Breast epithelium (tissue), 4 donors: Measurements from ENCODE around the gene BST1. TPM values are rescaled to one million over a fixed set of nuclear protein-coding genes. Genes with fewer than 3 reads are reported as not detected.

Experiments used
- DNase-seq, 2 donors: peaks; one replicate each; pipeline ENCODE4 v3.0.0-alpha.2; 2019; ENCODE audit warnings: low spot score in 2 of 2
- H3K27ac ChIP-seq, 2 donors: fragments of 200-600 bp; sonication (generic) in 1 of 2; one replicate each; pipeline ENCODE4 v1.5.1; 2016 to 2019; ENCODE audit warnings: mild to moderate bottlenecking in 1 of 2
- H3K27me3 ChIP-seq, 2 donors: fragments of 200-600 bp; sonication (generic) in 1 of 2; one replicate each; pipeline versions ENCODE4 v1.5.1 to v1.6.0; 2017 to 2019; ENCODE audit warnings: control low read depth in 1 of 2, mild to moderate bottlenecking in 1 of 2
- H3K36me3 ChIP-seq: fragments of 200-600 bp; one replicate; pipeline ENCODE4 v1.5.1; 2019
- H3K4me1 ChIP-seq, 2 donors: fragments of 200-600 bp; sonication (generic); one replicate each; pipeline ENCODE4 v1.5.1; 2016 to 2019; ENCODE audit warnings: control low read depth in 1 of 2
- H3K4me3 ChIP-seq, 3 donors: fragments of 200-600 bp; sonication (generic); 1 replicate in 2 of 3; 2 replicates in 1 of 3; pipeline ENCODE4 v1.5.1; 2016 to 2019; ENCODE audit warnings: mild to moderate bottlenecking in 3 of 3, moderate library complexity in 2 of 3
- H3K9me3 ChIP-seq, 2 donors: fragments of 200-600 bp; sonication (generic) in 1 of 2; one replicate each; pipeline ENCODE4 v1.5.1; 2016 to 2019; ENCODE audit warnings: control low read depth in 1 of 2
- POLR2A ChIP-seq: fragments of 450-650 bp; IDR thresholded peaks from one replicate; pipeline ENCODE4 v1.6.1; 2016; ENCODE audit warnings: antibody characterized with exemption, mild to moderate bottlenecking, moderate library complexity
- POLR2AphosphoS5 ChIP-seq, 3 donors: sonication (generic); formaldehyde crosslinking; IDR thresholded peaks; one replicate each; pipeline ENCODE4 v1.6.1; 2017; ENCODE audit warnings: antibody characterized with exemption in 3 of 3
- intact Hi-C: fragments of 100-400 bp; cut with DNase I; formaldehyde crosslinking; loops from one replicate; pipeline ENCODE4 v1.15.1; 2023; ENCODE audit warnings: low total_unique reads
- total RNA-seq, 3 donors: library from RNA; depleted of rRNA; stranded (reverse); fragments of >200 nt; gene quantifications; one replicate each; pipeline ENCODE4 v1.1.0, GENCODE V29; 2016
- TF ChIP-seq, protein P1 (sequence below), 3 donors: fragments of 450-650 bp; IDR thresholded peaks; one replicate each; pipeline ENCODE4 v1.5.1; 2016 to 2017; ENCODE audit warnings: antibody characterized with exemption in 3 of 3, mild to moderate bottlenecking in 3 of 3, moderate library complexity in 3 of 3

BST1 gene
- total RNA-seq, 3 donors from 2014 or later = 6.4 to 16.6 (median 7.5) TPM

DNA sequence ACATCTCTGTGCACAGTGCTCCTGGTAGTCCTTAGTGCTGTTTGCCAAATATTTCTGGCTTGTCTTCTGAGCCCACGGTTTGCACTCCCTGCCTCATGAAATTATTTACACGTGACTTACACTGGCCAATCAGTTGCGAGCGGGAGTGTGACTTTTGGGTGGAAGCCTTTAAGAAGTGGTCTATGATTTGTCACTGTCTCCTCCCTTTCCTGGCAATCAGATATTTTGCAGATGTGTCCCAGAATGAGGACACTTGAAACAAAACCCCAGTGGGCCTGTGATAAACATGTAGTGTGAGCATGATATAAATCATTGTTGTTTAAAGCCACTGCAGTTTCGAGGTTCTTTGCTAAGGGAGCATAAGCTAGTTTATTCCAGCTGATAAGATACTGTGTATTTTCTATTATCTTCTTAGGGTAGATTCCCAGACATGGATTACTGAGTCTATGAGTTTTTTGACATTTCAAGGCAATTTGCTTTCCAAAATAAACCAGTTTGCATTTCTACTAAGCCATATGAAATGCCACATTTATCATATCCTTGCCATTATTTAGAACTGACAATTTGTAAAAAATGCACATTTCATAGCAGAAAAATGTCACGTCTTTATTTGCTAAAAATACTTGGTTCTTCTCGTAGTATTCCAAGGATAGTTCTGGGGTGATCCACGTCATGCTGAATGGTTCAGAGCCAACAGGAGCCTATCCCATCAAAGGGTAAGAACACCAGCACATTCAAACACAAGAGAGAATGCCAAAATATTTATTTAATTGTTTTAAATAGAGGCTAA is 12.0 kb downstream of the BST1 start:
- intact Hi-C loops = no loop called here

DNA sequence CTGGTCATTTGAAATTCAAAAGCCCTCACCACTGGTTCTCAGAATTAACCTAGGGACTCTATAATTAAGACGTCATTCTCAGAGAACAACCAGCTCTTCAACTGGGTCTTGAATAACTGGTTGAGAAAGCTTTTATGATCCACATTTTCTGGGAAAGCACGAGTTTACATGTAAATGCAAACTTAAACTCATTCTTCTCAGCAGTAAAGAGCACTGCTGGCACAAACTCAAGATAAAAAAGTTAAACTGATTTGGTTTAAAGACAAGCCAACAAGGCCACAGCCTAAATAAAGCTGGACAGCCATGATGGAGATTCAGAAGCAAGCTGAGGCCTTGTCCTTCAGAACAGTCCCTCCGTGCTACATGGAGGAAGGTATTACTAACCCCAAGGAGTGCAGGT is 13.2 kb downstream of the BST1 start:
- intact Hi-C loops = no loop called here
- no peak for DNase-seq
- TF ChIP-seq POLR2AphosphoS5 (IDR thresholded peaks at IDR 0.05) (no peak), POLR2A (no peak)
- TF ChIP-seq, protein P1, sequence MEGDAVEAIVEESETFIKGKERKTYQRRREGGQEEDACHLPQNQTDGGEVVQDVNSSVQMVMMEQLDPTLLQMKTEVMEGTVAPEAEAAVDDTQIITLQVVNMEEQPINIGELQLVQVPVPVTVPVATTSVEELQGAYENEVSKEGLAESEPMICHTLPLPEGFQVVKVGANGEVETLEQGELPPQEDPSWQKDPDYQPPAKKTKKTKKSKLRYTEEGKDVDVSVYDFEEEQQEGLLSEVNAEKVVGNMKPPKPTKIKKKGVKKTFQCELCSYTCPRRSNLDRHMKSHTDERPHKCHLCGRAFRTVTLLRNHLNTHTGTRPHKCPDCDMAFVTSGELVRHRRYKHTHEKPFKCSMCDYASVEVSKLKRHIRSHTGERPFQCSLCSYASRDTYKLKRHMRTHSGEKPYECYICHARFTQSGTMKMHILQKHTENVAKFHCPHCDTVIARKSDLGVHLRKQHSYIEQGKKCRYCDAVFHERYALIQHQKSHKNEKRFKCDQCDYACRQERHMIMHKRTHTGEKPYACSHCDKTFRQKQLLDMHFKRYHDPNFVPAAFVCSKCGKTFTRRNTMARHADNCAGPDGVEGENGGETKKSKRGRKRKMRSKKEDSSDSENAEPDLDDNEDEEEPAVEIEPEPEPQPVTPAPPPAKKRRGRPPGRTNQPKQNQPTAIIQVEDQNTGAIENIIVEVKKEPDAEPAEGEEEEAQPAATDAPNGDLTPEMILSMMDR (IDR thresholded peaks at IDR 0.05) = no peak
- no peak overlapping the region for H3K27ac ChIP-seq
- no peaks in the 10 kb centered on the region for H3K27me3 ChIP-seq
- H3K36me3 ChIP-seq = no peaks in the 10 kb centered on the region
- H3K4me1 ChIP-seq = no peaks in the 10 kb centered on the region
- no peak overlapping the region for H3K4me3 ChIP-seq
- H3K9me3 ChIP-seq = no peaks in the 10 kb centered on the region

More for the DNA sequence above, 12.0 kb downstream of the BST1 start:
- Histone ChIP-seq H3K27ac (no peak overlapping the region), H3K36me3 (no peaks in the 10 kb centered on the region), H3K9me3 (no peaks in the 10 kb centered on the region), H3K4me3 (no peak overlapping the region), H3K27me3 (no peaks in the 10 kb centered on the region), H3K4me1 (no peaks in the 10 kb centered on the region)
- DNase-seq = no peak
- TF ChIP-seq POLR2AphosphoS5 (IDR thresholded peaks at IDR 0.05) = no peak
- no peak for TF ChIP-seq POLR2A
- TF ChIP-seq, protein P1 (IDR thresholded peaks at IDR 0.05) = no peak

DNA sequence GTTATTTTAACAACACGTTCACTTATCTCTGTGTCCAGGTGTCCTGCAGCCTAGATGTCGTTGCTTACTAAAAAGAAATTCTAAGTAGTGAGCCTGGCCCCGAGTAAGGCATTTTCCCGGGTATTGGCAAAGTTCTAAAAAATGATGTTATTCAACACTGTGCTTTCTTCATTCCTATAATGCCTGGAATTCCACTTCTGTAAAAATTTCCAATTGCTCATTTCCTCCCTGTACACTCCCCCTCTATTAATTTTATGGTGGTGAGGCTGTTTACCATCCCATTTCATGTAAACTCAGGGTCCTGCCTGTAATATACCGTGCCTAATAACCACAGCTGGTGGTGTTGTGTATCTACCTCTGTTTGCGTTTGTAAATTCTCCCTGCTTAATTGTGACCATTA is 14.2 kb downstream of the BST1 start:
- intact Hi-C loops = no loop called here
- no peaks in the 10 kb centered on the region for H3K27me3 ChIP-seq
- DNase-seq = no peak
- H3K9me3 ChIP-seq = no peaks in the 10 kb centered on the region
- H3K4me3 ChIP-seq = no peak overlapping the region
- no peaks in the 10 kb centered on the region for H3K36me3 ChIP-seq
- no peak for TF ChIP-seq POLR2AphosphoS5 (IDR thresholded peaks at IDR 0.05)
- TF ChIP-seq, protein P1 (IDR thresholded peaks at IDR 0.05) = no peak
- TF ChIP-seq POLR2A = no peak
- H3K4me1 ChIP-seq = no peaks in the 10 kb centered on the region
- H3K27ac ChIP-seq = no peak overlapping the region

DNA sequence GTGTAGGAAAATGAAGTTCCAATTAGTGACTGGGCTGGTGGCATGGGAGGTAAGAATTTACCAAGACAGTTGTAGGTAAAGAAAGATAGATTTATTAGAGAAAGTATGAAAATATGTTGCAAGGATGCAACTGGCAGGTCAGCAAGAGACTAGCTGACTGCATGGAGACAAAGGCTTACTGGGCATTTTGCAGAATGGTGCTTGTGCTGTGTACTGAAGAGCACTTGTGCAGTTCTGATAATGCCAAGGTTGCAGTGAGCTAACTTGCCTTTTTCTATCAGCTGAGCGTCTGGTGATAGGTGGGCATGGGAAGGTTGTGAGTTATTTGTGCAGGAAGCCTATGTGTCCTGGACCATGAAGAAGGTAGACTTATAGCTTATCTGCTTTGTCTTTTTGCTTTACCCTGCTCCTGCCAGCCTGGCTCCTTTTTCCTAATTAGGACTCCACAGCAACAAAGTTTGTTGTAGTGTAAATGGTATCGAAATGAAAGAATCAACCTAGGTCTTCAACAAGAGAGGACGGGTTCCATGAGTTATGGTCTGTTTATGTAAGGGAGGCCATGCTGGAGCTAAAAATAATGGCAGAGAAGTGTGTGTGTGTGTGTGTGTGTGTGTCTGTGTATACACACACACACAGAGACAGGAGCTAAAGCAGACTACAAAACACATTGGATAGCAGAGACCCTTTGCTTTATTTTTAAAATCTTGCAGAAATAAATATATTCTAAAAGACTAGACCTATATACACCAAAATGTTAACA is 15.0 kb downstream of the BST1 start:
- TF ChIP-seq, protein P1 (IDR thresholded peaks at IDR 0.05) = no peak
- TF ChIP-seq POLR2AphosphoS5 (IDR thresholded peaks at IDR 0.05) (no peak), POLR2A (no peak)
- intact Hi-C loops = no loop called here

DNA sequence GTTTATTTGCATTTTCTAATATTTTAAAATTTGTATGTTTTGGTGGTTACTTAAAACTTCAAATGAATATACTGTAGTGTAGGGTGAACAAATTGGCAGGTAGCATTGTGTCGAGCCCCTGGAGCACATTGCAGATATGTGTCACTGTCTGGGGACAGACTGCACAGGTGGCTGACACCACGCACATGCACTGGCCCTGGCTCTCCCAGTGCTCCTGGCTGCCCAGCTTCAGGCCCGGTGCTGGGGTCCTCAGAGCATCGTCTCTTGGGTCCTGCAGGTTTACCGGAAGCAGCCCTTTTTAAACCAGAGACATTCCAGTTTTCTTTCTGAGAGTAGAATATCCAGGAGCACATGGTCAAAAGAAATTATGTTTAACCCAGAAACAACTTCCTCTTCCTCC is 15.6 kb downstream of the BST1 start:
- Histone ChIP-seq H3K9me3 (no peaks in the 10 kb centered on the region), H3K4me1 (no peaks in the 10 kb centered on the region), H3K36me3 (no peaks in the 10 kb centered on the region), H3K4me3 (no peak overlapping the region), H3K27me3 (no peaks in the 10 kb centered on the region), H3K27ac (no peak overlapping the region)
- TF ChIP-seq POLR2AphosphoS5 (IDR thresholded peaks at IDR 0.05) (no peak), POLR2A (no peak)
- TF ChIP-seq, protein P1 (IDR thresholded peaks at IDR 0.05) = no peak
- DNase-seq = no peak
- intact Hi-C loops = no loop called here

More for the DNA sequence above, 15.0 kb downstream of the BST1 start:
- Histone ChIP-seq H3K36me3 (no peaks in the 10 kb centered on the region), H3K4me3 (no peak overlapping the region), H3K27me3 (no peaks in the 10 kb centered on the region), H3K27ac (no peak overlapping the region), H3K9me3 (no peaks in the 10 kb centered on the region), H3K4me1 (no peaks in the 10 kb centered on the region)
- no peak for DNase-seq
